OCI-LY3 (cell line): ENCODE data around the gene AGRN.

Experiments used
- EZH2phosphoT487 ChIP-seq: fragments of 200-600 bp; shearing (Covaris generic); IDR thresholded peaks from 2 replicates; pipeline ENCODE4 v1.6.1; 2018; ENCODE audit warnings: antibody characterized with exemption, mixed run types, low read depth
- TF ChIP-seq, protein P1 (sequence below): fragments of 200-600, 300-600 bp; sonication (generic); IDR thresholded peaks from 2 replicates; pipeline ENCODE4 v1.5.1; 2014; ENCODE audit warnings: antibody characterized with exemption, low read length, low read depth

DNA sequence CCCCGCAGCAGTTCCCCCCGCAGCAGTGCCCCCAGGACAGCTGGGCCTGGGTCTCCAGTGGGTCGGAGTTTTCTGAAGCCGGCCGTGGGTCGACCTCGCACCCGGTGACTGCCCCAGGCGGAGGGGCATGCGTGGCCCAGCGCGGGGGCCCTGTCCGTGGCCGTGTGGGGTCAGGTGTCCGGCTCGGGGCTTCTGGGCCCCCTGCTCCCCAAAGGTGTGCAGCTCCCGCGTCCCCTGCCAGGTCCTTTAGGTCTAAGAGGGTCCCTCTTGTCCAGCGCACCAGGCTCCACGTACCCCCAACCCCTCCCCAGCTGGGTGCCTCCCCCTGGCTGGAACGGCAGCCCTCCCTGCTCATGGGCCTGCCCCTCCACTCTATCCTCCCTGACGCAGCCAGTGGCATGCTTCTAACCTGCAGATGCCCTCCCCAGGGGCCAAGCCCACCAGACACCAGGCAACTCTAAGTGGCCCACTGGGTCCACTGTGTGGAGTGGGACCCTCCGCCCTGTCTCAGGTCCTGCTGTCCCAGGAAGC is 14.1 kb upstream of the AGRN start:
- TF ChIP-seq, protein P1, sequence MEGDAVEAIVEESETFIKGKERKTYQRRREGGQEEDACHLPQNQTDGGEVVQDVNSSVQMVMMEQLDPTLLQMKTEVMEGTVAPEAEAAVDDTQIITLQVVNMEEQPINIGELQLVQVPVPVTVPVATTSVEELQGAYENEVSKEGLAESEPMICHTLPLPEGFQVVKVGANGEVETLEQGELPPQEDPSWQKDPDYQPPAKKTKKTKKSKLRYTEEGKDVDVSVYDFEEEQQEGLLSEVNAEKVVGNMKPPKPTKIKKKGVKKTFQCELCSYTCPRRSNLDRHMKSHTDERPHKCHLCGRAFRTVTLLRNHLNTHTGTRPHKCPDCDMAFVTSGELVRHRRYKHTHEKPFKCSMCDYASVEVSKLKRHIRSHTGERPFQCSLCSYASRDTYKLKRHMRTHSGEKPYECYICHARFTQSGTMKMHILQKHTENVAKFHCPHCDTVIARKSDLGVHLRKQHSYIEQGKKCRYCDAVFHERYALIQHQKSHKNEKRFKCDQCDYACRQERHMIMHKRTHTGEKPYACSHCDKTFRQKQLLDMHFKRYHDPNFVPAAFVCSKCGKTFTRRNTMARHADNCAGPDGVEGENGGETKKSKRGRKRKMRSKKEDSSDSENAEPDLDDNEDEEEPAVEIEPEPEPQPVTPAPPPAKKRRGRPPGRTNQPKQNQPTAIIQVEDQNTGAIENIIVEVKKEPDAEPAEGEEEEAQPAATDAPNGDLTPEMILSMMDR = no peak
- no peak for TF ChIP-seq EZH2phosphoT487
